HepG2 (cell line): ENCODE data around the gene CCDC34. TPM values are rescaled to one million over a fixed set of nuclear protein-coding genes. Genes with fewer than 3 reads are reported as not detected.

ENCODE experiments used
- ARNT2 ChIP-seq: sonication (generic); formaldehyde crosslinking; IDR thresholded peaks from 2 replicates; pipeline ENCODE4 v1.8.0; 2022; ENCODE audit warnings: mild to moderate bottlenecking, low read depth, missing genetic modification reagents, moderate library complexity
- ATRX ChIP-seq: sonication (generic); formaldehyde crosslinking; IDR thresholded peaks from 2 replicates; pipeline ENCODE4 v1.4.0; 2020; ENCODE audit warnings: missing genetic modification reagents, borderline replicate concordance
- DMAP1 ChIP-seq: IDR thresholded peaks from 2 replicates; pipeline ENCODE4 v1.6.1; 2016
- FOXP1 ChIP-seq, 2 experiments: fragments of 450-650 bp in 1 of 2; IDR thresholded peaks; 2 replicates each; pipeline ENCODE4 v1.6.1; 2017 to 2018; ENCODE audit warnings: antibody characterized with exemption in 1 of 2
- GATA4 ChIP-seq: sonication (generic); IDR thresholded peaks from 2 replicates; pipeline ENCODE4 v1.6.1; 2016; ENCODE audit warnings: antibody characterized with exemption, low read depth, borderline replicate concordance
- KLF9 ChIP-seq: IDR thresholded peaks from 2 replicates; pipeline ENCODE4 v1.6.1; 2016; ENCODE audit warnings: low read depth
- NCOA2 ChIP-seq: sonication (generic); formaldehyde crosslinking; IDR thresholded peaks from 2 replicates; pipeline ENCODE4 v1.8.0; 2022; ENCODE audit warnings: inconsistent platforms
- NFYC ChIP-seq: IDR thresholded peaks from 2 replicates; pipeline ENCODE4 v1.6.1; 2016; ENCODE audit warnings: missing genetic modification reagents, missing compliant biosample characterization
- NR2C2 ChIP-seq: sonication (generic); formaldehyde crosslinking; IDR thresholded peaks from 2 replicates; pipeline ENCODE4 v1.4.0; 2020; ENCODE audit warnings: missing genetic modification reagents, mild to moderate bottlenecking, moderate library complexity, borderline replicate concordance
- RAD21 ChIP-seq: fragments of 450-650 bp; formaldehyde crosslinking; IDR thresholded peaks from 2 replicates; pipeline ENCODE4 v1.5.0; 2020; ENCODE audit warnings: mild to moderate bottlenecking
- RXRB ChIP-seq: IDR thresholded peaks from 2 replicates; pipeline ENCODE4 v1.6.1; 2016; ENCODE audit warnings: borderline replicate concordance, missing genetic modification reagents, missing compliant biosample characterization
- SPEN ChIP-seq: sonication (generic); formaldehyde crosslinking; IDR thresholded peaks from 2 replicates; pipeline ENCODE4 v1.5.1; 2020; ENCODE audit warnings: low read depth, mild to moderate bottlenecking, missing genetic modification reagents
- SRY ChIP-seq: sonication (generic); formaldehyde crosslinking; IDR thresholded peaks from 2 replicates; pipeline ENCODE4 v1.8.0; 2022; ENCODE audit warnings: mild to moderate bottlenecking, missing genetic modification reagents
- TBL1XR1 ChIP-seq: fragments of 150-350 bp; IDR thresholded peaks from 2 replicates; pipeline ENCODE4 v1.6.1; 2014; ENCODE audit warnings: borderline replicate concordance, low read length; ENCODE audit not compliant: partially characterized antibody
- TBX3 ChIP-seq: fragments of 450-650 bp; IDR thresholded peaks from 2 replicates; pipeline ENCODE4 v1.6.1; 2017; ENCODE audit warnings: antibody characterized with exemption, mild to moderate bottlenecking, inconsistent platforms, borderline replicate concordance
- ZBTB8A ChIP-seq: sonication (generic); formaldehyde crosslinking; IDR thresholded peaks from 2 replicates; pipeline ENCODE4 v1.4.0; 2020; ENCODE audit warnings: mild to moderate bottlenecking, low read depth, missing genetic modification reagents, borderline replicate concordance
- ZNF101 ChIP-seq: sonication (generic); formaldehyde crosslinking; IDR thresholded peaks from 2 replicates; pipeline ENCODE4 v1.4.0; 2020; ENCODE audit warnings: mild to moderate bottlenecking, low read depth, missing genetic modification reagents, borderline replicate concordance
- ZNF549 ChIP-seq: sonication (generic); formaldehyde crosslinking; IDR thresholded peaks from 2 replicates; pipeline ENCODE4 v1.5.0; 2020; ENCODE audit warnings: missing genetic modification reagents
- ZNF776 ChIP-seq: sonication (generic); formaldehyde crosslinking; IDR thresholded peaks from 2 replicates; pipeline ENCODE4 v1.4.0; 2020; ENCODE audit warnings: mild to moderate bottlenecking, missing genetic modification reagents
- polyA plus RNA-seq, 8 experiments: library from polyadenylated mRNA; depleted of rRNA in 3 of 8; stranded (reverse) in 7 of 8; unstranded in 1 of 8; fragments of >200 nt; fragmentation: Illumina TruSeq in 4 of 8; extraction: Trizol in 4 of 8; gene quantifications; 2 replicates each; pipeline versions ENCODE4 v1.2.1 to v1.2.3, GENCODE V29; 2011 to 2016; ENCODE audit warnings: low read depth in 4 of 8, missing spikeins in 1 of 8, mixed read lengths in 1 of 8; ENCODE audit not compliant: insufficient read depth in 1 of 8
- total RNA-seq, 5 experiments: library from RNA; depleted of rRNA; stranded (reverse); fragments of >200 nt; fragmentation: Illumina TruSeq; extraction: Trizol; gene quantifications; 2 replicates each; pipeline ENCODE4 v1.2.3, GENCODE V29; 2016; ENCODE audit warnings: low read depth in 1 of 5
- TF ChIP-seq, protein P1 (sequence below): sonication (generic); formaldehyde crosslinking; IDR thresholded peaks from 2 replicates; pipeline ENCODE4 v1.4.0; 2020; ENCODE audit warnings: missing genetic modification reagents
- TF ChIP-seq, protein P2 (sequence below): sonication (generic); formaldehyde crosslinking; IDR thresholded peaks from 2 replicates; pipeline ENCODE4 v1.5.0; 2020; ENCODE audit warnings: mild to moderate bottlenecking, missing genetic modification reagents
- TF ChIP-seq, protein P3 (sequence below): IDR thresholded peaks from 2 replicates; pipeline ENCODE4 v1.6.1; 2016
- TF ChIP-seq, protein P4 (sequence below): IDR thresholded peaks from 2 replicates; pipeline ENCODE4 v1.6.1; 2018; ENCODE audit warnings: missing genetic modification reagents

CCDC34 gene
- total and polyA plus RNA-seq, 2 of the 13 experiments (the other 11 are each of a cell fraction or from before 2014, with no cell fraction given) = 7.6 to 34.3 TPM

DNA sequence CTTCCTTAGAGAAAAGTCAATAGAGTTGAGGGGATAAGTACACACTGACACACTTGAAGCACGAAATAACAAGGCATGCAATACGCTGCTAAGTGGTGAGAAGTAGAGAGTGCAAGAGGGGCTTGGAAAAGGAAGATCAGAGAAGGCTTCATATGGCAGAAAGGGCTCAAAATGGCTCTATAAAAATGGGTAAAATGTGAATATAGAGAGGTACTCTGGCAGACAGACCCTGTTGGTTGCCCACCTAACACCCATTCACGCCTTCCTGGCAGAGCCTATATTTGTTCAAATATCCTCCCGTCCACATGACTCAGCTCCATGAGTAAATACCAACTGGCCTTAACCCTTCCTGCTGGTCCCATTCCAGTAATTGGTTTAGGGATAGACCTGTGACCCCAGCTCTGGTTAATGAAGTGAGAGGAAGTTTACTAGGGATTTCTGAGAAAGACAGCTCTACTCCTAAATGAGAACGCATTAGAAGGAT lies 38.9 kb upstream of the CCDC34 start (continued):
- TF ChIP-seq, protein P1, sequence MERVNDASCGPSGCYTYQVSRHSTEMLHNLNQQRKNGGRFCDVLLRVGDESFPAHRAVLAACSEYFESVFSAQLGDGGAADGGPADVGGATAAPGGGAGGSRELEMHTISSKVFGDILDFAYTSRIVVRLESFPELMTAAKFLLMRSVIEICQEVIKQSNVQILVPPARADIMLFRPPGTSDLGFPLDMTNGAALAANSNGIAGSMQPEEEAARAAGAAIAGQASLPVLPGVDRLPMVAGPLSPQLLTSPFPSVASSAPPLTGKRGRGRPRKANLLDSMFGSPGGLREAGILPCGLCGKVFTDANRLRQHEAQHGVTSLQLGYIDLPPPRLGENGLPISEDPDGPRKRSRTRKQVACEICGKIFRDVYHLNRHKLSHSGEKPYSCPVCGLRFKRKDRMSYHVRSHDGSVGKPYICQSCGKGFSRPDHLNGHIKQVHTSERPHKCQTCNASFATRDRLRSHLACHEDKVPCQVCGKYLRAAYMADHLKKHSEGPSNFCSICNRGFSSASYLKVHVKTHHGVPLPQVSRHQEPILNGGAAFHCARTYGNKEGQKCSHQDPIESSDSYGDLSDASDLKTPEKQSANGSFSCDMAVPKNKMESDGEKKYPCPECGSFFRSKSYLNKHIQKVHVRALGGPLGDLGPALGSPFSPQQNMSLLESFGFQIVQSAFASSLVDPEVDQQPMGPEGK = peak; percentile 47; the same call in 1 of the 2 replicates
- TF ChIP-seq, protein P2, sequence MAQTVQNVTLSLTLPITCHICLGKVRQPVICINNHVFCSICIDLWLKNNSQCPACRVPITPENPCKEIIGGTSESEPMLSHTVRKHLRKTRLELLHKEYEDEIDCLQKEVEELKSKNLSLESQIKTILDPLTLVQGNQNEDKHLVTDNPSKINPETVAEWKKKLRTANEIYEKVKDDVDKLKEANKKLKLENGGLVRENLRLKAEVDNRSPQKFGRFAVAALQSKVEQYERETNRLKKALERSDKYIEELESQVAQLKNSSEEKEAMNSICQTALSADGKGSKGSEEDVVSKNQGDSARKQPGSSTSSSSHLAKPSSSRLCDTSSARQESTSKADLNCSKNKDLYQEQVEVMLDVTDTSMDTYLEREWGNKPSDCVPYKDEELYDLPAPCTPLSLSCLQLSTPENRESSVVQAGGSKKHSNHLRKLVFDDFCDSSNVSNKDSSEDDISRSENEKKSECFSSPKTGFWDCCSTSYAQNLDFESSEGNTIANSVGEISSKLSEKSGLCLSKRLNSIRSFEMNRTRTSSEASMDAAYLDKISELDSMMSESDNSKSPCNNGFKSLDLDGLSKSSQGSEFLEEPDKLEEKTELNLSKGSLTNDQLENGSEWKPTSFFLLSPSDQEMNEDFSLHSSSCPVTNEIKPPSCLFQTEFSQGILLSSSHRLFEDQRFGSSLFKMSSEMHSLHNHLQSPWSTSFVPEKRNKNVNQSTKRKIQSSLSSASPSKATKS (CRISPR knock-in tag) = no peak
- TF ChIP-seq TBL1XR1 (peak; percentile 24), RXRB (CRISPR knock-in tag) (peak; percentile 86), SRY (no peak), KLF9 (CRISPR knock-in tag) (no peak), TBX3 (peak; percentile 90), ZNF549 (CRISPR knock-in tag) (no peak), ATRX (CRISPR knock-in tag) (no peak), RAD21 (no peak), NFYC (peak; percentile 20; the same call in 1 of the 2 replicates), GATA4 (peak; percentile 65; the same call in 1 of the 2 replicates), NCOA2 (CRISPR knock-in tag) (peak; percentile 93), NR2C2 (peak; percentile 82), FOXP1 (IDR thresholded peaks at IDR 0.05) (no peak), FOXP1 (CRISPR knock-in tag; IDR thresholded peaks at IDR 0.05) (peak; percentile 66), DMAP1 (CRISPR knock-in tag) (no peak), ZNF776 (CRISPR knock-in tag) (no peak), SPEN (peak; percentile 56; the same call in 1 of the 2 replicates), ZNF101 (no peak), ARNT2 (CRISPR knock-in tag) (peak; percentile 46; the same call in 1 of the 2 replicates), ZBTB8A (CRISPR knock-in tag) (peak; percentile 62; the same call in 1 of the 2 replicates)
- TF ChIP-seq, protein P3, sequence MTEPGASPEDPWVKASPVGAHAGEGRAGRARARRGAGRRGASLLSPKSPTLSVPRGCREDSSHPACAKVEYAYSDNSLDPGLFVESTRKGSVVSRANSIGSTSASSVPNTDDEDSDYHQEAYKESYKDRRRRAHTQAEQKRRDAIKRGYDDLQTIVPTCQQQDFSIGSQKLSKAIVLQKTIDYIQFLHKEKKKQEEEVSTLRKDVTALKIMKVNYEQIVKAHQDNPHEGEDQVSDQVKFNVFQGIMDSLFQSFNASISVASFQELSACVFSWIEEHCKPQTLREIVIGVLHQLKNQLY (CRISPR knock-in tag) = 0 out of 2 replicates have a peak, but pooled peaks have one; percentile 12
- TF ChIP-seq, protein P4, sequence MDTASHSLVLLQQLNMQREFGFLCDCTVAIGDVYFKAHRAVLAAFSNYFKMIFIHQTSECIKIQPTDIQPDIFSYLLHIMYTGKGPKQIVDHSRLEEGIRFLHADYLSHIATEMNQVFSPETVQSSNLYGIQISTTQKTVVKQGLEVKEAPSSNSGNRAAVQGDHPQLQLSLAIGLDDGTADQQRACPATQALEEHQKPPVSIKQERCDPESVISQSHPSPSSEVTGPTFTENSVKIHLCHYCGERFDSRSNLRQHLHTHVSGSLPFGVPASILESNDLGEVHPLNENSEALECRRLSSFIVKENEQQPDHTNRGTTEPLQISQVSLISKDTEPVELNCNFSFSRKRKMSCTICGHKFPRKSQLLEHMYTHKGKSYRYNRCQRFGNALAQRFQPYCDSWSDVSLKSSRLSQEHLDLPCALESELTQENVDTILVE (CRISPR knock-in tag) = peak; percentile 61; the same call in 1 of the 2 replicates
